ENCODE measurements around the gene SGO2.

The SGO2 gene

DNA sequence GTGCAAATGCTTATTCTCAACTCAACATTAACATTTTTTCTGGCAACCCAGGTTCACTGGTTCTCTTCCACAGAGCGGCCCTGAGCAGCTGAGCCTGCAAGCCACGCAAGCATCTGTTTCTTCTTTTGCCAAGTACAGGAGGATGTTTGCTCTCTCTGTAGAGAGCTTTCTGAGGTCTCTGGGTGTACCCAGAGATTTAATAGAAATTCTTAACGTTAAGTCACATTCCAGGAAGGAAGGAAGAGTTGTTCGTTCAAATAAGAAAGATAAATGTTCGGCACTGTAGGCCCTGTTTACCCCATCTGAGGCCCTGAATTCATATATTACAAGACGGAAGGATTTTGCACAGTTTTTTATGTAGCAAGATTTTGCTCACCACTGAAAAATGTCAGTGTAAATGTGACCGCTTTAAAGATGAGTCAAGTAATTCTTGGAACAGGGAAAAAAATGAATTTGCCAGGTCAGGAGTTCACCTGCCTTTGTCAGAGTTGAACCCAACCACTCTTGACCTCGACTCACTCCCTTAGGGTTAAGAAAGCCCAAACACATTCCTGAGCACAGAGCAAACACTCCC is 46.2 kb upstream of the SGO2 start:
- H3K14ac ChIP-seq (ENCODE audit: low read length) = no peak overlapping the region
- peaks cover 0 to 49% of the 10 kb centered on the region in 2 donors for H3K36me3 ChIP-seq (replicated peaks in 1 of 2; ENCODE audit: control insufficient read depth in 2 of 2, insufficient read depth in 2 of 2, low read length in 2 of 2)
- no peak overlapping the region for H2AFZ ChIP-seq (ENCODE audit: low read length)
- H3K9ac ChIP-seq (ENCODE audit: low read depth, low read length, poor library complexity) = no peak overlapping the region
- no peak overlapping the region for H3K23ac ChIP-seq (ENCODE audit: low read depth, low read length, poor library complexity)
- no peak overlapping the region for H3K18ac ChIP-seq (ENCODE audit: low read length)
- H3K79me1 ChIP-seq (ENCODE audit: low read depth, low read length) = no peaks in the 10 kb centered on the region
- no peak overlapping the region for H2BK12ac ChIP-seq (ENCODE audit: low read length)
- H3K27me3 ChIP-seq (ENCODE audit: control insufficient read depth in 3 of 3, insufficient read depth in 3 of 3, low read depth in 1 of 3, low read length in 3 of 3) = no peaks in the 10 kb centered on the region
- H4K91ac ChIP-seq (ENCODE audit: low read depth, low read length, poor library complexity) = no peak overlapping the region
- H3K4ac ChIP-seq (ENCODE audit: low read length) = no peak overlapping the region
- no peak overlapping the region for H3K4me3 ChIP-seq (ENCODE audit: low read length in 2 of 2)
- H3K9me3 ChIP-seq (replicated peaks in 1 of 2; ENCODE audit: control insufficient read depth in 2 of 2, insufficient read depth in 1 of 2, low read depth in 1 of 2, low read length in 2 of 2) = no peaks in the 10 kb centered on the region
- no peak overlapping the region for H4K8ac ChIP-seq (ENCODE audit: low read depth, low read length)
- H2BK15ac ChIP-seq (ENCODE audit: low read length) = no peak overlapping the region
- H3K4me1 ChIP-seq (ENCODE audit: control insufficient read depth in 2 of 2, insufficient read depth in 1 of 2, low read depth in 1 of 2, low read length in 2 of 2) = peaks cover 7 to 8% of the 10 kb centered on the region in 2 donors
- no peak overlapping the region for H3K4me2 ChIP-seq (ENCODE audit: insufficient read depth, low read length, poor library complexity, severe bottlenecking)
- no peak overlapping the region for H2AK5ac ChIP-seq (ENCODE audit: low read depth, low read length)
- H2BK120ac ChIP-seq (ENCODE audit: low read depth, low read length) = no peak overlapping the region
- H3K27ac ChIP-seq (replicated peaks; ENCODE audit: low read length) = no peak overlapping the region
- no CpG with 5 or more reads among the region's 8 CpGs for WGBS, 2 donors (ENCODE audit: extremely low coverage in 2 of 2, insufficient read length in 2 of 2, insufficient replicate concordance in 1 of 2)
- no peak overlapping the region for H2BK5ac ChIP-seq (ENCODE audit: low read length)
- no peak for DNase-seq (ENCODE audit: low spot score)

GRCh38 chr2:200482194-200482593 is 43.8 kb upstream of the SGO2 start:
- no peaks in the 10 kb centered on the region for H3K27me3 ChIP-seq (ENCODE audit: control insufficient read depth in 3 of 3, insufficient read depth in 3 of 3, low read depth in 1 of 3, low read length in 3 of 3)
- no peak overlapping the region for H3K9ac ChIP-seq (ENCODE audit: low read depth, low read length, poor library complexity)
- H3K23ac ChIP-seq (ENCODE audit: low read depth, low read length, poor library complexity) = no peak overlapping the region

DNA sequence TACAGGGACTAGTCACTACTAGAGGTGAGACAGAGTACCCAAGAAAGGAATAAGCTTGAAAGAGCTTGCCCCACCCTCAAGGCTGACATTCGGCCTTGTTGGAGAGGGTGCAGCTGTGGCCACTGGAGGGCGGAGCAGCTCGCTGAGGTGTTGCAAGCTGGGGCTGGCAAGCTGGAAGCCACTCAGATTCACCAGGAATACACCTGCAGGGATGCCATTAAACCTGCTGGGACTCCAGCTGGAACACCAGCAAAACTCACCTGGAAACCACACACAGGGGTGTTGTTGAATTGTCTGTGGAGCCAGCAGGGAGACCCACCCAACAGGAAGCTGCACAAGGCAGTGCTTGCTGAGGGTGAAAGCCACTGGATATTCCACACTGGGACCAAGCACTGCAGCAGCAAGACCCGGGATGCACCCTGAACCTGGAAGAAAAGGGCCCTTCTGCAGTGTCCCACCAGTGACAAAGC is 42.2 kb upstream of the SGO2 start:
- Histone ChIP-seq H2BK15ac (ENCODE audit: low read length) (no peak overlapping the region), H3K79me1 (ENCODE audit: low read depth, low read length) (no peaks in the 10 kb centered on the region), H3K14ac (ENCODE audit: low read length) (no peak overlapping the region), H3K27me3 (ENCODE audit: control insufficient read depth in 3 of 3, insufficient read depth in 3 of 3, low read depth in 1 of 3, low read length in 3 of 3) (no peaks in the 10 kb centered on the region), H3K23ac (ENCODE audit: low read depth, low read length, poor library complexity) (no peak overlapping the region), H3K4me1 (ENCODE audit: control insufficient read depth in 2 of 2, insufficient read depth in 1 of 2, low read depth in 1 of 2, low read length in 2 of 2) (peaks cover 2% of the 10 kb centered on the region in 2 donors), H3K4me2 (ENCODE audit: insufficient read depth, low read length, poor library complexity, severe bottlenecking) (no peak overlapping the region), H4K8ac (ENCODE audit: low read depth, low read length) (no peak overlapping the region), H2BK5ac (ENCODE audit: low read length) (no peak overlapping the region), H3K9me3 (replicated peaks in 1 of 2; ENCODE audit: control insufficient read depth in 2 of 2, insufficient read depth in 1 of 2, low read depth in 1 of 2, low read length in 2 of 2) (no peaks in the 10 kb centered on the region), H4K91ac (ENCODE audit: low read depth, low read length, poor library complexity) (no peak overlapping the region), H3K18ac (ENCODE audit: low read length) (no peak overlapping the region), H2BK12ac (ENCODE audit: low read length) (no peak overlapping the region), H2BK120ac (ENCODE audit: low read depth, low read length) (no peak overlapping the region), H2AFZ (ENCODE audit: low read length) (no peak overlapping the region), H3K4me3 (ENCODE audit: low read length in 2 of 2) (no peak overlapping the region), H3K36me3 (replicated peaks in 1 of 2; ENCODE audit: control insufficient read depth in 2 of 2, insufficient read depth in 2 of 2, low read length in 2 of 2) (peaks cover 0 to 11% of the 10 kb centered on the region in 2 donors), H3K4ac (ENCODE audit: low read length) (no peak overlapping the region), H3K27ac (replicated peaks; ENCODE audit: low read length) (no peak overlapping the region), H2AK5ac (ENCODE audit: low read depth, low read length) (no peak overlapping the region), H3K9ac (ENCODE audit: low read depth, low read length, poor library complexity) (no peak overlapping the region)
- DNase-seq (ENCODE audit: low spot score) = no peak
- no CpG with 5 or more reads among the region's 4 CpGs for WGBS, 2 donors (ENCODE audit: extremely low coverage in 2 of 2, insufficient read length in 2 of 2, insufficient replicate concordance in 1 of 2)

More at GRCh38 chr2:200482194-200482593, 43.8 kb upstream of the SGO2 start:
- no peak for DNase-seq (ENCODE audit: low spot score)
- peaks cover 2% of the 10 kb centered on the region in 2 donors for H3K4me1 ChIP-seq (ENCODE audit: control insufficient read depth in 2 of 2, insufficient read depth in 1 of 2, low read depth in 1 of 2, low read length in 2 of 2)
- no peak overlapping the region for H2BK15ac ChIP-seq (ENCODE audit: low read length)
- H2BK120ac ChIP-seq (ENCODE audit: low read depth, low read length) = no peak overlapping the region
- H3K27ac ChIP-seq (replicated peaks; ENCODE audit: low read length) = no peak overlapping the region
- no peak overlapping the region for H4K91ac ChIP-seq (ENCODE audit: low read depth, low read length, poor library complexity)
- no peak overlapping the region for H2AK5ac ChIP-seq (ENCODE audit: low read depth, low read length)
- no peak overlapping the region for H2BK5ac ChIP-seq (ENCODE audit: low read length)
- H3K4me2 ChIP-seq (ENCODE audit: insufficient read depth, low read length, poor library complexity, severe bottlenecking) = no peak overlapping the region
- no peaks in the 10 kb centered on the region for H3K79me1 ChIP-seq (ENCODE audit: low read depth, low read length)
- no peaks in the 10 kb centered on the region for H3K9me3 ChIP-seq (replicated peaks in 1 of 2; ENCODE audit: control insufficient read depth in 2 of 2, insufficient read depth in 1 of 2, low read depth in 1 of 2, low read length in 2 of 2)
- H4K8ac ChIP-seq (ENCODE audit: low read depth, low read length) = no peak overlapping the region
- peaks cover 0 to 27% of the 10 kb centered on the region in 2 donors for H3K36me3 ChIP-seq (replicated peaks in 1 of 2; ENCODE audit: control insufficient read depth in 2 of 2, insufficient read depth in 2 of 2, low read length in 2 of 2)
- H3K14ac ChIP-seq (ENCODE audit: low read length) = no peak overlapping the region
- no peak overlapping the region for H2AFZ ChIP-seq (ENCODE audit: low read length)
- H3K18ac ChIP-seq (ENCODE audit: low read length) = no peak overlapping the region
- no peak overlapping the region for H3K4ac ChIP-seq (ENCODE audit: low read length)
- no peak overlapping the region for H2BK12ac ChIP-seq (ENCODE audit: low read length)
- H3K4me3 ChIP-seq (ENCODE audit: low read length in 2 of 2) = no peak overlapping the region

GRCh38 chr2:200484934-200485333 is 41.1 kb upstream of the SGO2 start:
- H3K36me3 ChIP-seq (replicated peaks in 1 of 2; ENCODE audit: control insufficient read depth in 2 of 2, insufficient read depth in 2 of 2, low read length in 2 of 2) = peaks cover 2 to 7% of the 10 kb centered on the region in 2 donors
- H3K79me1 ChIP-seq (ENCODE audit: low read depth, low read length) = no peaks in the 10 kb centered on the region
- DNase-seq (ENCODE audit: low spot score) = no peak
- no peak overlapping the region for H2BK5ac ChIP-seq (ENCODE audit: low read length)
- H2BK15ac ChIP-seq (ENCODE audit: low read length) = no peak overlapping the region
- no peak overlapping the region for H3K18ac ChIP-seq (ENCODE audit: low read length)
- H3K4me1 ChIP-seq (ENCODE audit: control insufficient read depth in 2 of 2, insufficient read depth in 1 of 2, low read depth in 1 of 2, low read length in 2 of 2) = peaks cover 2% of the 10 kb centered on the region in 2 donors
- no peak overlapping the region for H2BK12ac ChIP-seq (ENCODE audit: low read length)
- no peak overlapping the region for H4K91ac ChIP-seq (ENCODE audit: low read depth, low read length, poor library complexity)
- H3K9ac ChIP-seq (ENCODE audit: low read depth, low read length, poor library complexity) = no peak overlapping the region
- H4K8ac ChIP-seq (ENCODE audit: low read depth, low read length) = no peak overlapping the region
- H2BK120ac ChIP-seq (ENCODE audit: low read depth, low read length) = no peak overlapping the region
- no peak overlapping the region for H2AK5ac ChIP-seq (ENCODE audit: low read depth, low read length)
- no CpG with 5 or more reads among the region's 3 CpGs for WGBS, 2 donors (ENCODE audit: extremely low coverage in 2 of 2, insufficient read length in 2 of 2, insufficient replicate concordance in 1 of 2)
- H3K4me2 ChIP-seq (ENCODE audit: insufficient read depth, low read length, poor library complexity, severe bottlenecking) = no peak overlapping the region
- H3K14ac ChIP-seq (ENCODE audit: low read length) = no peak overlapping the region
- no peak overlapping the region for H3K27ac ChIP-seq (replicated peaks; ENCODE audit: low read length)
- H3K4me3 ChIP-seq (ENCODE audit: low read length in 2 of 2) = no peak overlapping the region
- no peak overlapping the region for H3K23ac ChIP-seq (ENCODE audit: low read depth, low read length, poor library complexity)
- H2AFZ ChIP-seq (ENCODE audit: low read length) = no peak overlapping the region
- no peak overlapping the region for H3K4ac ChIP-seq (ENCODE audit: low read length)
- H3K9me3 ChIP-seq (replicated peaks in 1 of 2; ENCODE audit: control insufficient read depth in 2 of 2, insufficient read depth in 1 of 2, low read depth in 1 of 2, low read length in 2 of 2) = no peaks in the 10 kb centered on the region
- H3K27me3 ChIP-seq (ENCODE audit: control insufficient read depth in 3 of 3, insufficient read depth in 3 of 3, low read depth in 1 of 3, low read length in 3 of 3) = no peaks in the 10 kb centered on the region

Measured in neuronal stem cell (in vitro differentiated cells).